WERI-Rb-1 (cell line): Measurements from ENCODE around the gene NLRP9.

ENCODE experiments used
- DNase-seq: peaks from one replicate; pipeline ENCODE4 v3.0.0-alpha.2; 2020
- H3K27ac ChIP-seq: fragments of 250-450 bp; sonication (Bioruptor Pico); 2 replicates; pipeline ENCODE4 v1.5.1; 2020; ENCODE audit warnings: mild to moderate bottlenecking, moderate library complexity
- H3K27me3 ChIP-seq: fragments of 250-450 bp; sonication (Bioruptor Pico); 2 replicates; pipeline ENCODE4 v1.5.1; 2021; ENCODE audit warnings: mild to moderate bottlenecking, low read depth, moderate library complexity; ENCODE audit not compliant: insufficient read depth, severe bottlenecking
- H3K36me3 ChIP-seq: fragments of 250-450 bp; sonication (Bioruptor Pico); 2 replicates; pipeline ENCODE4 v1.5.1; 2020; ENCODE audit warnings: mild to moderate bottlenecking, moderate library complexity
- H3K4me3 ChIP-seq: 2 replicates; pipeline ENCODE4 v1.5.1; 2011; ENCODE audit warnings: low read depth, mild to moderate bottlenecking, control low read depth, low read length
- H3K9me3 ChIP-seq: fragments of 250-450 bp; sonication (Bioruptor Pico); 2 replicates; pipeline ENCODE4 v1.5.1; 2021; ENCODE audit warnings: mild to moderate bottlenecking, moderate library complexity; ENCODE audit not compliant: severe bottlenecking
- TF ChIP-seq, protein P1 (sequence below): IDR thresholded peaks from 2 replicates; pipeline ENCODE4 v1.5.1; 2011; ENCODE audit warnings: low read depth, mild to moderate bottlenecking, control low read depth, inconsistent platforms, low read length

Gene NLRP9

DNA sequence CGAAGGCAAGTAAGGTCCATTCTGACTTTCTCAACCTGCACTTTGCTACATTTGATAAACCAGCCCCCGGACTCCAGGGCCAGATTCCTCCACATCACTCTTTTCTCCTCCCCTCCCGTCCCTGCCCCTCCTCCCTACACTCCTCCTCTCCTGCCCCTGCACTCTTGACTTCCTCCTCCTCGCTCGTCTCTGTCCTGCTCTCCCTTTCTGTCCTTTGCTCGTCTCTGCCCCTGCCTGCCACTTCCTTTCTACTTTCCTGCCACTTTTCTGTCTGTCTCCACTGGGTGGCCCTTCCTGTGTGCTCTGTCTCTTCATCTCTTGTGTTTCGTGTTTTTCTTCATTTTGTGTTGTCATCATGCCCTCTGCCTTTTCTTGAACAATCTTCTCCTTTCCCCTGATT lies 76.4 kb downstream of the NLRP9 start:
- TF ChIP-seq, protein P1, sequence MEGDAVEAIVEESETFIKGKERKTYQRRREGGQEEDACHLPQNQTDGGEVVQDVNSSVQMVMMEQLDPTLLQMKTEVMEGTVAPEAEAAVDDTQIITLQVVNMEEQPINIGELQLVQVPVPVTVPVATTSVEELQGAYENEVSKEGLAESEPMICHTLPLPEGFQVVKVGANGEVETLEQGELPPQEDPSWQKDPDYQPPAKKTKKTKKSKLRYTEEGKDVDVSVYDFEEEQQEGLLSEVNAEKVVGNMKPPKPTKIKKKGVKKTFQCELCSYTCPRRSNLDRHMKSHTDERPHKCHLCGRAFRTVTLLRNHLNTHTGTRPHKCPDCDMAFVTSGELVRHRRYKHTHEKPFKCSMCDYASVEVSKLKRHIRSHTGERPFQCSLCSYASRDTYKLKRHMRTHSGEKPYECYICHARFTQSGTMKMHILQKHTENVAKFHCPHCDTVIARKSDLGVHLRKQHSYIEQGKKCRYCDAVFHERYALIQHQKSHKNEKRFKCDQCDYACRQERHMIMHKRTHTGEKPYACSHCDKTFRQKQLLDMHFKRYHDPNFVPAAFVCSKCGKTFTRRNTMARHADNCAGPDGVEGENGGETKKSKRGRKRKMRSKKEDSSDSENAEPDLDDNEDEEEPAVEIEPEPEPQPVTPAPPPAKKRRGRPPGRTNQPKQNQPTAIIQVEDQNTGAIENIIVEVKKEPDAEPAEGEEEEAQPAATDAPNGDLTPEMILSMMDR = no peak
- Histone ChIP-seq H3K9me3 (no peaks in the 10 kb centered on the region), H3K36me3 (peaks cover 84% of the 10 kb centered on the region), H3K4me3 (no peak overlapping the region), H3K27ac (no peak overlapping the region), H3K27me3 (no peaks in the 10 kb centered on the region)
- no peak for DNase-seq

DNA sequence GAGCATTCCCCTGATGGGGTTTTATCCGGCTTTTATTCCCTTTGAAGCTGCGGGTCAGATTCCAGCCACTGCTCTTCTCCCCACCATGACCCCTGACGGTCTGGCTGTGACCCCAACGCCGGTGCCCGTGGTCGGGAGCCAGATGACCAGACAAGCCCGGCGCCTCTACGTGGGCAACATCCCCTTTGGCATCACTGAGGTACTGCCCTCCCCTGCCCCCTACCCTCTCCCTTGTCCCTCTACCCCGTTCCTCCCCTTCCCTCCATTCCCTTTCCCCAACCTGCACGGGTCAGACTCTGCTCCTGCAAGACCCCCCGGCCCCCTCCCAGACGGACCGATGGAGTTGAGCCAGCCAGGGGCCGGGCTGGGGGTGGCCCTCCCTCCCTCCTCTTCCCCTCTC lies 77.2 kb downstream of the NLRP9 start:
- TF ChIP-seq, protein P1 = no peak
- H3K36me3 ChIP-seq = peaks cover 84% of the 10 kb centered on the region
- no peaks in the 10 kb centered on the region for H3K9me3 ChIP-seq
- DNase-seq = no peak
- no peak overlapping the region for H3K27ac ChIP-seq
- H3K27me3 ChIP-seq = no peaks in the 10 kb centered on the region
- no peak overlapping the region for H3K4me3 ChIP-seq

DNA sequence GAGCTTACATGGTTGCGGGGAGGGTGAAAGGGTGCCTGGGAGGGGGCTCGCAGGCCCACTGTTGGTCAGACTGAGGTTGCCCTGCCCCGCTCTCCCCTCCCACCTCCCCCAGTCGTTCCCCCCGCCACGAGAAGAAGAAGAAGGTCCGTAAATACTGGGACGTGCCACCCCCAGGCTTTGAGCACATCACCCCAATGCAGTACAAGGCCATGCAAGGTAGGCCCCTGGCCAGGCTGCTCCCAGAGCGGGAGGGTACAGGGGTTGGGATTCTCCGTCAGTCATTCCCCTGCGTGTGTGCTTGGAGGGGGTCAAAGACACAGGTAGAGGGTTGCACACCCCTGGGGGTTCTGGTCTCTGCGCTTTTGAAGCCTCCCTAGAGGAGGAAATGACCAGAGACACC lies 77.8 kb downstream of the NLRP9 start:
- Histone ChIP-seq H3K27ac (no peak overlapping the region), H3K9me3 (no peaks in the 10 kb centered on the region), H3K4me3 (no peak overlapping the region), H3K36me3 (peaks cover 84% of the 10 kb centered on the region), H3K27me3 (no peaks in the 10 kb centered on the region)
- TF ChIP-seq, protein P1 = no peak
- DNase-seq = no peak

DNA sequence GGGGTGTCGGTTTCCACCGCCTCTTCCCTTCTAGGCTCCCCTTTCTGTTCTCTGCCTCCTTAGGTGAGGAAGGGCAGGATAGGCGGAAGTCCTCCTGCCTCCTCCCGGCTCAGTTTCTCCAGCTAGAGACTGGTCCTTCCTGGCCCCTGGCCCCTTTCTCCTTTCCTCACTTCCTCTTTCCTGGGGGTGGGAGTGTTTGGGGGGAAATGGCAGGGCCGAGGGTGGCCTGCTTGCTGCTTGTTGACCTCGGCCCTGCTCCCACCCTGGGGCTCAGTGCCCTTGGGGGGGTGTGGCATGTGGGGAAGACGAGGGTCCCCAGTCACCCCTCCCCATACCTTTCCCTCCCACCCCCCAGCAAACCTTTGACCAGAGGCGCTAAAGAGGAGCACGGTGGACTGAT lies 78.4 kb downstream of the NLRP9 start:
- Histone ChIP-seq H3K36me3 (peaks cover 87% of the 10 kb centered on the region), H3K4me3 (no peak overlapping the region), H3K27ac (no peak overlapping the region), H3K9me3 (no peaks in the 10 kb centered on the region), H3K27me3 (no peaks in the 10 kb centered on the region)
- TF ChIP-seq, protein P1 = no peak
- no peak for DNase-seq

- no peak overlapping the region for H3K27ac ChIP-seq
- peaks cover 78% of the 10 kb centered on the region for H3K36me3 ChIP-seq
These were observed 79.2 kb downstream of the NLRP9 start for GRCh38 chr19:55658846-55659459.

More at GRCh38 chr19:55658846-55659459, 79.2 kb downstream of the NLRP9 start:
- TF ChIP-seq, protein P1 = no peak
- no peaks in the 10 kb centered on the region for H3K9me3 ChIP-seq
- H3K27me3 ChIP-seq = no peaks in the 10 kb centered on the region
- no peak for DNase-seq
- no peak overlapping the region for H3K4me3 ChIP-seq
